Measurements from ENCODE around the gene STK24.

The STK24 gene

GRCh38 chr13:98451676-98452470 is 125.0 kb downstream of the STK24 start:
- DNase-seq (ENCODE audit: low spot score): peak; percentile 33

DNA sequence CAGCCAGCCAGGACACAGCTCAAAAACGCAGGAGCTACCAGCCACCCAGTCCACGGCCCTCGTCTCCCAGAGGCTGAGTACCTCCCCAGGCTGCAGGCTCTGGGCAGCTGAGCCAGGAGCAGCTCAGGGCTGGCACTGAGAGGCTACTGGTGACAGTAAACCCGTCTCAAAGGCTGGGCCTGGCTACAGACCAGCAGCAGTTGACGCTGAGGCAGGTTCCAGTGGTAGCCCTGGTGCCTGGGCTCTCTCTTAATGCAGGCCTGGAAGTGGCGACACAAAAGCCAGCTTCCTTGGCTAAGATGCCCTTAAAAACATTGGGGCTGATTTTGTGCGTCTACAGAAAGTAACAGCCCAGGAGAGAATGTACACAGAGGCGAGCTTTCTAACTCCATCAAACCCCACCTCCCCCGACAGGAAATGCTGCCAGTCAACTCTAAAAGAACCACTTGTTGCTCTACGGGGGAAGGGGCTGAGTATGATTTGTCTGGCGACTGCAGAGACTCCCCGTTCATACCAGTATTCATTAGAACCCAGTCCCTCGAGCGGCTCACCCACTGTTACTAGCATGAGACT is 126.3 kb downstream of the STK24 start:
- no peak for DNase-seq (ENCODE audit: low spot score)

DNA sequence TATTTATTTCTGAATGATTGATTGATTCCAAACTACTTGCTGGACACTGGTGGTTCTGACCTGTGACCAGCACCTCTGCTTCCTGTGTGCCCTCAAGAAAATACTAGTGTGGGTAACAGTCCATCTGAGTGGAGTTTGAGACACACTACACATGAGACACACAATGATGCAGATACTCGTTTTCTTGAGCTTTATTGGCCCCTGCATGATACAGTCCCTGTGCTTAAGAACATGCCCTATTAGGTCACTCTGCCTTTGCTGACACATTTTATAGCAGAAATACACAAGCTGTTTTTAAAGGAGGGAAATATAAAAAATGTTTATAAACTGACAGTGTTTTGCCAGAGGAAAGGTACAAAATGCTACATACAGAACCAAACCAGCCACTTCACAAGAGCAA is 126.9 kb downstream of the STK24 start:
- DNase-seq (ENCODE audit: low spot score): no peak

- DNase-seq (ENCODE audit: low spot score): no peak
These were observed 127.6 kb downstream of the STK24 start for GRCh38 chr13:98449273-98449672.

GRCh38 chr13:98448642-98448928 is 128.3 kb downstream of the STK24 start:
- no peak for DNase-seq (ENCODE audit: low spot score)

- DNase-seq (ENCODE audit: low spot score): no peak
These were observed 128.8 kb downstream of the STK24 start for GRCh38 chr13:98447881-98448641.

- DNase-seq (ENCODE audit: low spot score): no peak
These were observed 129.8 kb downstream of the STK24 start for GRCh38 chr13:98447130-98447529.

- no peak for DNase-seq (ENCODE audit: low spot score)
These were observed 130.7 kb downstream of the STK24 start for GRCh38 chr13:98446234-98446621.

DNA sequence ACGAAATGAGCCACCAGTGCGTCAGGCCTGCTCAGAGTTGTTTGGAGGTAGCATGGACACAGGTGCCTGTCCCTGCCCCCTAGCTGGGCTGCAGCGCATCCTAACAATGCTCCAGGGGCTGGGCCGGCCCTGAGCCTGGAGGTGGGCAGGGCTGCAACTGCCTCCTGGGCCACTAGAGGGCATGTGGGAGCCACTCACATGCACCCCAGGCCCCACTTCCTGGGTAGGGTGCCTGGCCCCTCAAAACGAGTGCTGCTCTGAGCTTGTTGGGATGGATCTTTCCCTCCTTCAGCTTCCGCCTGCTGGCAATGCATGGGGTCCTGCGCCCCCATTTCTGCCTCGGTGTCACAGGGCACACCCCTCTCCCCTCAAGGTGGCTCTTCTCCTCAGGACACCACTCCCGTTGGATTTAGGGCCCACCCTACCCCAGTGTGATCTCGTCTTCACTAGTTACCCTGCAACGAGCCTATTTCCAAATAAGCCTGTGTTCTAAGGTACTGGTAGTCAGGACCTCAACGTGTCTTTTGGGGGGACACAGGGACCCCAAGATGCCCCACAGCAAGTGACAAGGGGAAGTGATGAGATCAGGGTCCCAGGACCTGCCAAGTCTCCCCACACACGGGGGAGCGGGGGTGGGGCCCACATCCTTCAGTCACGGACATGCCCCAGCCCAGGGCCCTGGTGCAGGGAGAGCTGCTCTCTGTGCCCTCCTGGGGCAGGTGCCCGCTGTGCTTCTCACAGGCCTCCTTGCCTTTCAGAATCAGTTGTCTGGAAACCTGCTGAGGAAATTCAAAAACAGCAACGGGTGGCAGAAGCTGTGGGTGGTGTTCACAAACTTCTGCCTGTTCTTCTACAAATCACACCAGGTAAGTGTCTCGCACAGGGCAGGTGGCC is 131.3 kb downstream of the STK24 start:
- DNase-seq (ENCODE audit: low spot score): peak; percentile 71

GRCh38 chr13:98444381-98444780 is 132.5 kb downstream of the STK24 start:
- DNase-seq (ENCODE audit: low spot score): no peak

GRCh38 chr13:98443800-98444325 is 133.0 kb downstream of the STK24 start:
- no peak for DNase-seq (ENCODE audit: low spot score)

DNA sequence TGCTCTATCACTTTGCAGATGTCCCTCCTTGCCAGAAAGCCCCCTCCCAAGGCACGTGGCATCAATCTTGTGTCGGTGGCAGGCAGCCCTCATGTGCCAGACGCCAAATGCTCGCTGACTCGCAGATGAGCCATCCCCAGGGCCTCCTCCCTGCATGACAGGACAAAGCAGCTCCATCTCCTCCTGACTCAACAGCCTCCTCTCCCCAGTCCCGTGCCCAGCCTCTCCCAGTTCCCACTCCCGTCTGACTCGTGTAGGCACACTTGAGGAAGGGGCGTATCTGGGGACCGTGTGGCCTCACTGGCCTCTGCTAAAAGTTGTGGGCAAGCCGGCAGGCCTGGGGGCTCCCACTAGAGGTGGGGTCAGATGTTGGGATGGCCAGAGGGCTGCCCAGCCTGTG is 133.6 kb downstream of the STK24 start:
- peak; percentile 91 for DNase-seq (ENCODE audit: low spot score)

GRCh38 chr13:98442391-98443230 is 134.3 kb downstream of the STK24 start:
- DNase-seq (ENCODE audit: low spot score): no peak

DNA sequence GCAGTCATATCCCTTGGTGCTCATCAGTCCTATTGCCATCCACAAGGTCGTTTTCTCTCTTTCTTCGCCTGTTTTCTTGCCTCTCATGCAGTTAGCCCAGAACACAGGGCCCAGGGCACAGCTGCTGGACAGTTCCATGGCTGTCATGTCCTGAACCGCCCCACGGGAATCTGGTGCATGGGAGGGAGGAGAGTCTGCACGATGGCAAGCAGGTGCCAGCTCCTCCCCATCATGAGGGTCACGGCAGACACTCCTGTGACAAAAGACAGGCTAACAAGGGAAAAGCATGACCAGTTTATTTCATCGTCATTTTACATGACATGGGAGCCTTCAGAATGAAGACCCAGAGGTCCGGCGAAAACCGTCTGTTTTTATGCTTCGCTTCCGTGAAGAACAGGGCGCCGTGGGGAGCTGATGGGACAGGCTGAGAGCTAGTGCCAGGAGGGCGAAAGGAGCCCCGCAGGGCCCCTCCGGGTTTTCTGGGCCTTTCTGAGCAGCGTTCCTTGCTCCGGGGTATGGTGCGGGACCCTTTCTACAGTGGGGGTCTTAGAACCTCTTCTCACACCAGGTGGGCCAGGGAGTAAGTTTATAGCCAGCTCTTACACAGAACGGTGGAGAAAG is 135.7 kb downstream of the STK24 start:
- no peak for DNase-seq (ENCODE audit: low spot score)

DNA sequence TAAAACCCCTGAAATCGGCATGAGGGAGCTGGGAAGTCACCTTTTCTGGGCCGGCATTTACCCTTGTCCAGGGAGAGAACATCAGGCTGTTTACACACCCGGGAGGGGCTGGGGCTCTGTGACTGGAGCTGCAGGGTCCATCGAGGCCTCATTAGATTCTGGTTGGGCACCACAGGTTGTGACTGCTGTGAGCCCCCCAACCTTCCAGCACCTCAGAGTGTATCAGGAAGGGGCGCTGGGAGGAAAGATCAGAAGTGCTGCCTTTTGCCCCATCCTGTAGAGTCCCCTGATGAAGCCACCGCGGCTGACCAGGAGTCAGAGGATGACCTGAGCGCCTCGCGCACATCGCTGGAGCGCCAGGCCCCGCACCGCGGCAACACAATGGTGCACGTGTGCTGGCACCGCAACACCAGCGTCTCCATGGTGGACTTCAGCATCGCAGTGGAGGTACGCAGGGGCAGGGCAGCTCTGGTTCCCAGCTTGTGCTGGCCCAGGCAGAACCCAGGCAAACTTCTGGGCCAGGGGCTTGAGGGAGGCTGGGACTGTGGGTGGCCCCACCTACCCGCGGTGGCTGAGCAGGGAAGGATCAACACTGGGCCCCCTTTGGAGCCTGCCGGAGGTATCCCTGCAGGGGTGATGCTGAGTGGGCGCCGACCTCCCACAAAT is 136.4 kb downstream of the STK24 start:
- no peak for DNase-seq (ENCODE audit: low spot score)

DNA sequence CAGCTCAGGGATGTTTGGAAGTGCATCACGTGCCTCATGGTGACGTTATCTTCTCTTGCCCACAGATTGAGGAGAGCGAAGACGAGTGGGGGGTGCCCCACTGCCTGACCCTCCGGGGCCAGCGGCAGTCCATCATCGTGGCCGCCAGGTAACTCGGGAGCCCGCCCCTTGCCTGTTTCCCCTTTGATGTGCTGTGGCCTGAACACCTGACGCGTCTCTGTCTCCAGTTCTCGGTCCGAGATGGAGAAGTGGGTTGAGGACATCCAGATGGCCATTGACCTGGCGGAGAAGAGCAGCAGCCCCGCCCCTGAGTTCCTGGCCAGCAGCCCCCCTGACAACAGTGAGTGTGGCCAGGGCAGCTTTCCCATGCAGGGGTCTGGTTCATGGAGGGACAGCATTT is 137.0 kb downstream of the STK24 start:
- no peak for DNase-seq (ENCODE audit: low spot score)

GRCh38 chr13:98439126-98439828 is 137.6 kb downstream of the STK24 start:
- DNase-seq (ENCODE audit: low spot score): no peak

GRCh38 chr13:98438246-98439125 is 138.4 kb downstream of the STK24 start:
- no peak for DNase-seq (ENCODE audit: low spot score)
